HG03565 (cell line): ENCODE measurements around the gene SERPINB6.
"Not testable (repeated sequence)": the region's sequence is repeated elsewhere in the genome, so short reads cannot be mapped to it uniquely, and the experiment has no call there.

ENCODE experiments used
- ATAC-seq: cut with Tn5 transposase; IDR thresholded peaks from one replicate; pipeline ENCODE4 v1.9.1; 2021; ENCODE audit warnings: mild to moderate bottlenecking, moderate library complexity; ENCODE audit not compliant: unreplicated experiment

The SERPINB6 gene

GRCh38 chr6:2977799-2978590, 6.6 kb upstream of the SERPINB6 start:
- no peak for ATAC-seq

GRCh38 chr6:2977290-2977689, 5.9 kb upstream of the SERPINB6 start:
- ATAC-seq: no peak

- ATAC-seq: no peak
These were observed 5.3 kb upstream of the SERPINB6 start for GRCh38 chr6:2976571-2977085.

- no peak for ATAC-seq
These were observed 4.7 kb upstream of the SERPINB6 start for GRCh38 chr6:2976060-2976459.

- no peak for ATAC-seq
These were observed 2.3 kb upstream of the SERPINB6 start for GRCh38 chr6:2973676-2974075.

- ATAC-seq: not testable (repeated sequence)
These were observed 1.8 kb upstream of the SERPINB6 start for GRCh38 chr6:2973180-2973579.

- not testable (repeated sequence) for ATAC-seq
These were observed 1.3 kb upstream of the SERPINB6 start for GRCh38 chr6:2972685-2973084.

- not testable (repeated sequence) for ATAC-seq
These were observed 786 bp upstream of the SERPINB6 start for GRCh38 chr6:2972219-2972487.

- no peak for ATAC-seq
These were observed 481 bp downstream of the SERPINB6 start for GRCh38 chr6:2970753-2971419.

- ATAC-seq: no peak
These were observed 1.2 kb downstream of the SERPINB6 start for GRCh38 chr6:2970034-2970685.

- no peak for ATAC-seq
These were observed 1.8 kb downstream of the SERPINB6 start for GRCh38 chr6:2969549-2969948.

- ATAC-seq: no peak
These were observed 2.7 kb downstream of the SERPINB6 start for GRCh38 chr6:2968600-2969135.

- no peak for ATAC-seq
These were observed 3.4 kb downstream of the SERPINB6 start for GRCh38 chr6:2967936-2968335.

GRCh38 chr6:2966347-2966746, 5.0 kb downstream of the SERPINB6 start:
- no peak for ATAC-seq

- no peak for ATAC-seq
These were observed 6.4 kb downstream of the SERPINB6 start for GRCh38 chr6:2964793-2965505.

- ATAC-seq: no peak
These were observed 7.6 kb downstream of the SERPINB6 start for GRCh38 chr6:2963756-2964155.

GRCh38 chr6:2962636-2963035, 8.7 kb downstream of the SERPINB6 start:
- no peak for ATAC-seq

GRCh38 chr6:2962004-2962403, 9.4 kb downstream of the SERPINB6 start:
- no peak for ATAC-seq

- no peak for ATAC-seq
These were observed 9.9 kb downstream of the SERPINB6 start for GRCh38 chr6:2961506-2961905.

GRCh38 chr6:2960935-2961334, 10.4 kb downstream of the SERPINB6 start:
- ATAC-seq: no peak
